Heart left ventricle (tissue), 16 donors: ENCODE measurements around the gene IGF2. TPM values are rescaled to one million over a fixed set of nuclear protein-coding genes. Genes with fewer than 3 reads are reported as not detected.

Source experiments
- ATAC-seq, 4 donors: fragments of 200-7000 bp; cut with Tn5 transposase; one replicate each; pipeline ENCODE4 v1.9.1; 2020 to 2022; ENCODE audit warnings: moderate library complexity in 4 of 4, mild to moderate bottlenecking in 3 of 4, moderate number of reproducible peaks in 1 of 4
- DNase-seq, 5 donors: peaks; one replicate each; pipeline ENCODE4 v3.0.0-alpha.2; 2020
- H3K27ac ChIP-seq, 12 donors: fragments of 200-600 bp; sonication (generic) in 4 of 12; one replicate each; pipeline versions ENCODE4 v1.5.0 to v1.8.0; 2016 to 2022; ENCODE audit warnings: mild to moderate bottlenecking in 2 of 12
- H3K27me3 ChIP-seq, 9 donors: fragments of 200-600 bp; sonication (generic) in 2 of 9; one replicate each; pipeline versions ENCODE4 v1.5.1 to v1.8.0; 2016 to 2022; ENCODE audit warnings: mild to moderate bottlenecking in 3 of 9
- H3K36me3 ChIP-seq, 9 donors: fragments of 200-600 bp; sonication (generic) in 2 of 9; one replicate each; pipeline versions ENCODE4 v1.5.0 to v1.8.0; 2018 to 2022; ENCODE audit warnings: mild to moderate bottlenecking in 2 of 9
- H3K4me1 ChIP-seq, 12 donors: fragments of 200-600 bp; sonication (generic) in 4 of 12; one replicate each; pipeline versions ENCODE4 v1.5.0 to v1.8.0; 2016 to 2022; ENCODE audit warnings: mild to moderate bottlenecking in 3 of 12
- H3K4me3 ChIP-seq, 12 donors: fragments of 200-600 bp; sonication (generic) in 4 of 12; one replicate each; pipeline versions ENCODE4 v1.5.0 to v1.8.0; 2017 to 2022; ENCODE audit warnings: mild to moderate bottlenecking in 9 of 12, moderate library complexity in 4 of 12
- H3K9me3 ChIP-seq, 12 donors: fragments of 200-600 bp; sonication (generic) in 4 of 12; one replicate each; pipeline versions ENCODE4 v1.5.0 to v1.8.0; 2016 to 2022; ENCODE audit warnings: mild to moderate bottlenecking in 1 of 12
- CTCF ChIP-seq, 12 donors: fragments of 200-600 bp; sonication (generic) in 4 of 12; IDR thresholded peaks; one replicate each; pipeline versions ENCODE4 v1.5.0 to v1.8.0; 2018 to 2022; ENCODE audit warnings: antibody characterized with exemption in 12 of 12, mild to moderate bottlenecking in 5 of 12
- POLR2A ChIP-seq, 2 donors: fragments of 450-650 bp; IDR thresholded peaks; one replicate each; pipeline ENCODE4 v1.6.1; 2017; ENCODE audit warnings: antibody characterized with exemption in 2 of 2, mild to moderate bottlenecking in 2 of 2, moderate library complexity in 2 of 2
- WGBS, 4 donors: extraction: QIAGEN DNeasy Blood & Tissue Kit in 2 of 4; methylation state at CpG; one replicate each; pipeline versions ENCODE4 v1.1.5 to v1.1.7; 2013 to 2018; 5-methylcytosine and 5-hydroxymethylcytosine counted together
- intact Hi-C, 10 donors: fragments of 100-400 bp; cut with DNase I; formaldehyde crosslinking; loops; one replicate each; pipeline versions ENCODE4 v1.11.1 to v1.14.2; 2022
- polyA plus RNA-seq, 2 donors: library from polyadenylated mRNA; stranded (reverse); fragments of 200-250 nt; gene quantifications; one replicate each; pipeline ENCODE4 v1.2.3, GENCODE V29; 2013
- total RNA-seq, 9 donors: library from RNA; depleted of rRNA in 2 of 9; stranded (reverse); fragments of >200 nt in 2 of 9; fragmentation: NEBNext Ultra II Directional in 3 of 9; extraction: Animal tissue kit (Norgen Biotek cat#: 25700) in 3 of 9; gene quantifications; one replicate each; pipeline versions ENCODE4 v1.1.0 to v1.2.4, GENCODE V29; 2016 to 2023
- donor health status: ischemic (EF 13 %, LVEDD 7.1; RV severe dilation, severe dysfunction).
- donor health status: healthy with polysubstance abuse.
- donor health status: DM: no; HTN: yes; CAD: no.
- donor health status: DM: no; HTN: no; CAD: no.
- donor health status: ischemic (EF 25% LVEDD 6.9; RV normal size, moderate dysfunction).
- donor health status: ischemic (EF 25% LVEDD 5.7; RV mildly dilated, moderate dysfunction).
- donor health status: healthy.
- donor health status: DM: yes; HTN: yes; CAD: no.
- donor health status: ischemic (EF 35%, LVEDD 5.7; RV mildly dilated, moderate dysfunction).
- donor health status: nonischemic (EF 11% LVEDD 7.7; RV severe dilation, severe dysfunction).
- donor health status: DM: yes; HTN: yes; CAD: no.
- donor health status: PGD.
- donor health status: ischemic (EF 29% LVEDD 5.4; RV normal size, mild dysfunction).
- donor health status: nonischemic (EF 23%, LVEDD 6.1; RV moderate dilation, normal function).

The IGF2 gene
- total and polyA plus RNA-seq, 11 donors: 48.9 to 175 (median 99.3) TPM

GRCh38 chr11:2088284-2088683 lies 50.9 kb downstream of the IGF2 start:
- WGBS, 4 donors: 83 to 85% (median 83%) methylated on average over 14 of the region's 14 CpGs
- Histone ChIP-seq H3K9me3 (peaks cover 0 to 15% (median 0%) of the 10 kb centered on the region in 12 donors), H3K27ac (no peak overlapping the region), H3K4me3 (no peak overlapping the region), H3K36me3 (no peaks in the 10 kb centered on the region), H3K4me1 (peaks cover 0 to 11% (median 2%) of the 10 kb centered on the region in 12 donors), H3K27me3 (no peaks in the 10 kb centered on the region)
- DNase-seq (no peak), ATAC-seq (no peak)
- intact Hi-C loops: loop anchor here in 1 of 10 donors (5.0 kb wide), 1 partner anchor 34 kb away; no protein-coding TSS in a partner anchor
- TF ChIP-seq CTCF (IDR thresholded peaks at IDR 0.05) (no peak), POLR2A (IDR thresholded peaks at IDR 0.05) (no peak)

GRCh38 chr11:2086239-2087040 lies 52.7 kb downstream of the IGF2 start:
- Histone ChIP-seq H3K27ac (no peak overlapping the region), H3K27me3 (no peaks in the 10 kb centered on the region), H3K4me1 (no peaks in the 10 kb centered on the region), H3K4me3 (no peak overlapping the region), H3K9me3 (peaks cover 0 to 15% (median 0%) of the 10 kb centered on the region in 12 donors), H3K36me3 (no peaks in the 10 kb centered on the region)
- ATAC-seq (no peak), DNase-seq (peak in 1 of 5 donors; percentile 20)
- WGBS, 4 donors: 84 to 90% (median 86%) methylated on average over 25 to 26 of the region's 26 CpGs
- TF ChIP-seq POLR2A (IDR thresholded peaks at IDR 0.05) (no peak), CTCF (IDR thresholded peaks at IDR 0.05) (no peak)
- intact Hi-C loops: loop anchor here in 1 of 10 donors (5.0 kb wide), 1 partner anchor 36 kb away; no protein-coding TSS in a partner anchor

- DNase-seq: peak in 1 of 5 donors; percentile 13
Observed at GRCh38 chr11:2085251-2086066, 53.7 kb downstream of the IGF2 start.

More at GRCh38 chr11:2085251-2086066, 53.7 kb downstream of the IGF2 start:
- WGBS, 4 donors: 79 to 94% (median 90%) methylated on average over 22 to 24 of the region's 24 CpGs
- Histone ChIP-seq H3K9me3 (peaks cover 0 to 15% (median 0%) of the 10 kb centered on the region in 12 donors), H3K27ac (no peak overlapping the region), H3K27me3 (no peaks in the 10 kb centered on the region), H3K4me1 (no peaks in the 10 kb centered on the region), H3K36me3 (no peaks in the 10 kb centered on the region), H3K4me3 (no peak overlapping the region)
- TF ChIP-seq CTCF (IDR thresholded peaks at IDR 0.05) (no peak), POLR2A (IDR thresholded peaks at IDR 0.05) (no peak)
- ATAC-seq: no peak
- intact Hi-C loops: loop anchor here in 1 of 10 donors (5.0 kb wide), 1 partner anchor 37 kb away; no protein-coding TSS in a partner anchor
